K562 (cell line): ENCODE data around the gene OTOG. TPM values are rescaled to one million over a fixed set of nuclear protein-coding genes. Genes with fewer than 3 reads are reported as not detected.

ENCODE experiments used
- ATAC-seq: fragments of 200-7000 bp; cut with Tn5 transposase; 3 replicates; pipeline ENCODE4 v1.9.1; 2020; ENCODE audit warnings: moderate library complexity
- BruUV-seq: library from RNA; stranded (reverse); fragments of 400-500 nt; replicated peaks from 2 replicates; lab custom pipeline; 2021; lab: Mats Ljungman, UMichigan
- CTCF ChIA-PET: fragments of 300-600 bp; formaldehyde crosslinking; extraction: SDS; loops from one replicate; lab custom pipeline; 2021; ENCODE audit warnings: low intra/inter-chr PET ratio; lab: Yijun Ruan, JAX
- POLR2A ChIA-PET: fragments of 300-600, 350-650 bp; sonication (Branson Sonifier 250); formaldehyde crosslinking; extraction: SDS; loops from one replicate; lab custom pipeline; 2021; ENCODE audit warnings: antibody characterized with exemption, inconsistent platforms; lab: Yijun Ruan, JAX
- DNase-seq, 4 experiments: peaks; one replicate each; pipeline versions ENCODE4 v3.0.0 to v3.0.0-alpha.2; 2011 to 2018; ENCODE audit warnings: low spot score in 3 of 4, mixed read lengths in 3 of 4; ENCODE audit errors: extremely low read depth in 1 of 4
- FAIRE-seq: peaks from 2 replicates; lab custom pipeline; 2011; peaks lifted over from hg19 to GRCh38; lab: Jason Lieb, UNC
- H2AFZ ChIP-seq: 2 replicates; pipeline ENCODE4 v1.6.0; 2011; ENCODE audit warnings: low read depth, low read length, control low read depth, inconsistent platforms
- H3K27ac ChIP-seq: fragments of 200-600 bp; 3 replicates; pipeline ENCODE4 v1.8.0; 2011; ENCODE audit warnings: low read depth, mild to moderate bottlenecking, control low read depth, inconsistent platforms, low read length, moderate library complexity, mixed read lengths; ENCODE audit errors: extremely low read depth
- H3K27me3 ChIP-seq, 2 experiments: fragments of 300-600 bp in 1 of 2; 2 replicates in 1 of 2; 3 replicates in 1 of 2; pipeline versions ENCODE4 v1.6.0 to v1.8.0; 2011; ENCODE audit warnings: inconsistent platforms in 2 of 2, low read length in 2 of 2, mild to moderate bottlenecking in 1 of 2, mixed read lengths in 1 of 2, moderate library complexity in 1 of 2; ENCODE audit not compliant: control insufficient read depth in 2 of 2, insufficient read depth in 2 of 2
- H3K36me3 ChIP-seq: fragments of 300-600 bp; 3 replicates; pipeline ENCODE4 v1.8.0; 2011; ENCODE audit warnings: mild to moderate bottlenecking, low read length, inconsistent platforms; ENCODE audit not compliant: control insufficient read depth, insufficient read depth
- H3K4me1 ChIP-seq, 2 experiments: fragments of 200-600 bp in 1 of 2; replicated peaks in 1 of 2; 2 replicates in 1 of 2; 3 replicates in 1 of 2; pipeline versions ENCODE4 v1.5.1 to v1.8.0; 2011; ENCODE audit warnings: inconsistent platforms in 2 of 2, low read length in 2 of 2, mild to moderate bottlenecking in 1 of 2, mixed read lengths in 1 of 2, moderate library complexity in 1 of 2; ENCODE audit not compliant: control insufficient read depth in 2 of 2, insufficient read depth in 2 of 2
- H3K4me2 ChIP-seq: 2 replicates; pipeline ENCODE4 v1.6.1; 2011; ENCODE audit warnings: low read length, control low read depth, inconsistent platforms, mixed read lengths; ENCODE audit not compliant: insufficient read depth
- H3K4me3 ChIP-seq: fragments of 200-600 bp; sonication (generic), shearing (Covaris generic); 2 replicates; pipeline ENCODE4 v1.5.1; 2016; ENCODE audit warnings: control low read depth, inconsistent platforms
- H3K79me2 ChIP-seq: fragments of 200-600 bp; 3 replicates; pipeline ENCODE4 v1.8.0; 2011; ENCODE audit warnings: low read length, inconsistent platforms; ENCODE audit not compliant: control insufficient read depth, insufficient read depth
- H3K9ac ChIP-seq, 2 experiments: 2 replicates each; pipeline versions ENCODE4 v1.6.0 to v1.6.1; 2011; ENCODE audit warnings: low read depth in 2 of 2, low read length in 2 of 2, control low read depth in 1 of 2, inconsistent platforms in 1 of 2, mild to moderate bottlenecking in 1 of 2, mixed read lengths in 1 of 2; ENCODE audit not compliant: insufficient read depth in 1 of 2
- H3K9me1 ChIP-seq: one replicate; pipeline ENCODE4 v1.6.0; 2011; ENCODE audit warnings: inconsistent platforms, mild to moderate bottlenecking, low read length, moderate library complexity; ENCODE audit not compliant: control insufficient read depth, insufficient read depth
- H3K9me3 ChIP-seq: replicated peaks from 2 replicates; pipeline ENCODE4 v1.5.1; 2011; ENCODE audit warnings: low read depth, low read length, inconsistent platforms; ENCODE audit not compliant: control insufficient read depth, insufficient read depth
- H4K20me1 ChIP-seq: replicated peaks from 2 replicates; pipeline ENCODE4 v1.6.1; 2011; ENCODE audit warnings: low read length, inconsistent platforms, mixed read lengths; ENCODE audit not compliant: control insufficient read depth, insufficient read depth
- EZH2 ChIP-seq: IDR thresholded peaks from 2 replicates; pipeline ENCODE4 v1.6.1; 2012; ENCODE audit warnings: low read depth, mild to moderate bottlenecking, inconsistent platforms, low read length, borderline replicate concordance
- FIP1L1 ChIP-seq: fragments of 200-400 bp; formaldehyde crosslinking; IDR thresholded peaks from 2 replicates; pipeline ENCODE4 v1.6.1; 2018; ENCODE audit warnings: mild to moderate bottlenecking, low read depth, low read length; ENCODE audit not compliant: poor library complexity, severe bottlenecking
- FOXM1 ChIP-seq, 2 experiments: fragments of 450-650 bp in 1 of 2; sonication (generic) in 1 of 2; formaldehyde crosslinking in 1 of 2; IDR thresholded peaks; 2 replicates each; pipeline versions ENCODE4 v1.6.1 to v1.9.0; 2017 to 2022; ENCODE audit warnings: low read depth in 2 of 2, mild to moderate bottlenecking in 2 of 2, missing genetic modification reagents in 1 of 2, moderate library complexity in 1 of 2
- GABPB1 ChIP-seq: sonication (generic); formaldehyde crosslinking; IDR thresholded peaks from 2 replicates; pipeline ENCODE4 v1.8.0; 2022; ENCODE audit warnings: mild to moderate bottlenecking, missing genetic modification reagents
- IFI16 ChIP-seq: fragments of 250-450 bp; sonication (Bioruptor Pico); IDR thresholded peaks from 2 replicates; pipeline ENCODE4 v2.1.2; 2022; ENCODE audit warnings: mild to moderate bottlenecking, inconsistent platforms
- LCOR ChIP-seq: sonication (generic); formaldehyde crosslinking; IDR thresholded peaks from 2 replicates; pipeline ENCODE4 v1.8.0; 2022; ENCODE audit warnings: mild to moderate bottlenecking, missing genetic modification reagents
- MTA3 ChIP-seq: fragments of 450-650 bp; formaldehyde crosslinking; IDR thresholded peaks from 2 replicates; pipeline ENCODE4 v1.6.1; 2017; ENCODE audit warnings: mild to moderate bottlenecking, borderline replicate concordance
- PML ChIP-seq: IDR thresholded peaks from 2 replicates; pipeline ENCODE4 v1.6.1; 2012; ENCODE audit warnings: low read length, inconsistent platforms
- ZNF445 ChIP-seq: fragments of 250-450 bp; sonication (Bioruptor Pico); IDR thresholded peaks from 2 replicates; pipeline ENCODE4 v1.4.0; 2020; ENCODE audit warnings: low read depth, mild to moderate bottlenecking, moderate library complexity
- WGBS: fragments of 100-300 bp; shearing (Covaris generic); methylation state at CpG from one replicate; pipeline ENCODE4 v1.1.6; 2016; ENCODE audit warnings: low coverage, mixed read lengths; ENCODE audit not compliant: insufficient coverage; ENCODE audit errors: missing lambda C conversion rate; 5-methylcytosine and 5-hydroxymethylcytosine counted together
- in situ Hi-C: fragments of 300-500 bp; cut with MboI; formaldehyde crosslinking; loops from 4 replicates; pipeline ENCODE4 v1.15.0; 2018; ENCODE audit warnings: inconsistent platforms, mixed read lengths
- intact Hi-C: fragments of 100-400 bp; cut with micrococcal nuclease; formaldehyde crosslinking; loops from 2 replicates; pipeline ENCODE4 v1.14.2; 2022
- polyA plus RNA-seq, 8 experiments: library from polyadenylated mRNA; depleted of rRNA in 4 of 8; stranded (reverse) in 5 of 8; unstranded in 3 of 8; fragments of >200 nt; fragmentation: Nextera tagmentation in 2 of 8; fragmentation: Illumina TruSeq in 1 of 8; extraction: Ambion mirVana in 2 of 8; extraction: Trizol in 1 of 8; gene quantifications; 2 replicates each; pipeline versions ENCODE4 v1.2.1 to v1.2.3, GENCODE V29; 2011 to 2014; ENCODE audit warnings: inconsistent platforms in 1 of 8, missing spikeins in 1 of 8
- total RNA-seq, 7 experiments: library from RNA; depleted of rRNA in 6 of 7; stranded (reverse); fragments of >200 nt in 6 of 7; fragmentation: Illumina TruSeq in 2 of 7; extraction: Trizol in 2 of 7; gene quantifications; 2 replicates each; pipeline versions ENCODE4 v1.2.1 to v1.2.3, GENCODE V29; 2011 to 2021; ENCODE audit warnings: low replicate concordance in 1 of 7
- TF ChIP-seq, protein P1 (sequence below): sonication (generic); formaldehyde crosslinking; IDR thresholded peaks from 2 replicates; pipeline ENCODE4 v1.8.0; 2022; ENCODE audit warnings: mild to moderate bottlenecking, missing genetic modification reagents
- TF ChIP-seq, protein P2 (sequence below): sonication (generic); formaldehyde crosslinking; IDR thresholded peaks from 2 replicates; pipeline ENCODE4 v1.8.0; 2022; ENCODE audit warnings: mild to moderate bottlenecking, missing genetic modification reagents, borderline replicate concordance
- TF ChIP-seq, protein P3 (sequence below), 2 experiments: IDR thresholded peaks; 2 replicates each; pipeline ENCODE4 v1.6.1; 2012; ENCODE audit warnings: improper control_type of control experiment in 2 of 2, low read depth in 2 of 2, low read length in 2 of 2, borderline replicate concordance in 1 of 2

Gene OTOG
- total and polyA plus RNA-seq, 9 of the 15 experiments (the other 6 are each of a cell fraction or from before 2014, with no cell fraction given), result not detected

DNA sequence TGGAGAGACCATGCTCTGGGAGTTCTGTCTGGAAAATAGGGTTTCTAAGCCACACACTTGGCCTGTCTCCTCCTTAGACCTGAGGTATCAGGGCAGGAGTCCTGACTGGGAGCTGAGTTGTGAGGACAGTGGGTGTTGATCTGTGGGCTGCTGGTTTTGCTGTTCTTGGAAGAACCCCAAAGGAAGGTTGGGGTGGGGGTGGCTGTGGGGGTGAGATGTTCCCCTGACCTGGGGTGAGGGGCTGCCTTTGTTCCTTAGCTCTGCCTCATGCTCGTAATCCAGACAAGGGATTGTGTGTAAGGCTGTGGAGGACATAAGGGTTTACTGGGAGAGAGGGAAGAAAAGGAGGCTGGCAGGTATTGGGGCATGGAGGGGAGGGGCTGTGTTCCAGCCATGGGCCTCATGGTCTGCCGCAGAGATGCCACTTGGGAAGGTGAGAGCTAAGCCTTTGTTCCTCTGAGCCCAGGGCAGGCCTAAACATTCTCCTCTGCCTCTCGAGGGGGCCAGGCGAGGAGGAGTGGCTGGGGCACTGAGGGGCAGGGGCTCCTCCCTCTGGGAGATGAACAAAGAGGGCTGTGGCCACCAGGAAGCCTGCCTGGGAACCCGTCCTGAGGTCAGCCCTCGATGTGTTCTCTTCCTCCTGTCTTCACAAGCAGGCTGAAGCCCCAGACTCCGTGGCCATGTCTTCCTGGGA lies 4.4 kb downstream of the OTOG start:
- FAIRE-seq, result no peak
- ATAC-seq, result no peak
- intact Hi-C loops (no loop called here), in situ Hi-C loops (no loop called here)
- H3K27ac ChIP-seq, result no peak overlapping the region
- WGBS, result 2% methylated on average over 6 of the region's 7 CpGs
- H3K4me1 ChIP-seq, result peaks cover 0 to 7% of the 10 kb centered on the region in 2 experiments; a peak in 3 of 5 replicates
- ChIA-PET CTCF (no interaction called here), POLR2A (no interaction called here)
- no peak for DNase-seq
- no peaks in the 10 kb centered on the region for H3K36me3 ChIP-seq
- no peaks in the 10 kb centered on the region for H3K9me3 ChIP-seq
- H3K4me2 ChIP-seq, result no peak overlapping the region
- no peaks in the 10 kb centered on the region for H3K9me1 ChIP-seq
- no TSS peak for BruUV-seq
- no peak overlapping the region for H2AFZ ChIP-seq
- 0 out of 2 replicates have a peak, but pooled peaks cover 6% of the 10 kb centered on the region for H4K20me1 ChIP-seq
- H3K79me2 ChIP-seq, result no peaks in the 10 kb centered on the region
- peaks cover 0 to 36% of the 10 kb centered on the region in 2 experiments; a peak in 2 of 5 replicates for H3K27me3 ChIP-seq
- TF ChIP-seq FOXM1 (IDR thresholded peaks at IDR 0.05; ENCODE audit: low read depth) (no peak), FOXM1 (CRISPR knock-in tag; IDR thresholded peaks at IDR 0.05; ENCODE audit: low read depth) (no peak), PML (no peak), GABPB1 (CRISPR knock-in tag) (no peak), LCOR (no peak), EZH2 (no peak), ZNF445 (CRISPR knock-in tag) (no peak), FIP1L1 (no peak), MTA3 (no peak), IFI16 (no peak)
- TF ChIP-seq, protein P1, sequence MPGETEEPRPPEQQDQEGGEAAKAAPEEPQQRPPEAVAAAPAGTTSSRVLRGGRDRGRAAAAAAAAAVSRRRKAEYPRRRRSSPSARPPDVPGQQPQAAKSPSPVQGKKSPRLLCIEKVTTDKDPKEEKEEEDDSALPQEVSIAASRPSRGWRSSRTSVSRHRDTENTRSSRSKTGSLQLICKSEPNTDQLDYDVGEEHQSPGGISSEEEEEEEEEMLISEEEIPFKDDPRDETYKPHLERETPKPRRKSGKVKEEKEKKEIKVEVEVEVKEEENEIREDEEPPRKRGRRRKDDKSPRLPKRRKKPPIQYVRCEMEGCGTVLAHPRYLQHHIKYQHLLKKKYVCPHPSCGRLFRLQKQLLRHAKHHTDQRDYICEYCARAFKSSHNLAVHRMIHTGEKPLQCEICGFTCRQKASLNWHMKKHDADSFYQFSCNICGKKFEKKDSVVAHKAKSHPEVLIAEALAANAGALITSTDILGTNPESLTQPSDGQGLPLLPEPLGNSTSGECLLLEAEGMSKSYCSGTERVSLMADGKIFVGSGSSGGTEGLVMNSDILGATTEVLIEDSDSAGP (CRISPR knock-in tag), result no peak
- TF ChIP-seq, protein P2, sequence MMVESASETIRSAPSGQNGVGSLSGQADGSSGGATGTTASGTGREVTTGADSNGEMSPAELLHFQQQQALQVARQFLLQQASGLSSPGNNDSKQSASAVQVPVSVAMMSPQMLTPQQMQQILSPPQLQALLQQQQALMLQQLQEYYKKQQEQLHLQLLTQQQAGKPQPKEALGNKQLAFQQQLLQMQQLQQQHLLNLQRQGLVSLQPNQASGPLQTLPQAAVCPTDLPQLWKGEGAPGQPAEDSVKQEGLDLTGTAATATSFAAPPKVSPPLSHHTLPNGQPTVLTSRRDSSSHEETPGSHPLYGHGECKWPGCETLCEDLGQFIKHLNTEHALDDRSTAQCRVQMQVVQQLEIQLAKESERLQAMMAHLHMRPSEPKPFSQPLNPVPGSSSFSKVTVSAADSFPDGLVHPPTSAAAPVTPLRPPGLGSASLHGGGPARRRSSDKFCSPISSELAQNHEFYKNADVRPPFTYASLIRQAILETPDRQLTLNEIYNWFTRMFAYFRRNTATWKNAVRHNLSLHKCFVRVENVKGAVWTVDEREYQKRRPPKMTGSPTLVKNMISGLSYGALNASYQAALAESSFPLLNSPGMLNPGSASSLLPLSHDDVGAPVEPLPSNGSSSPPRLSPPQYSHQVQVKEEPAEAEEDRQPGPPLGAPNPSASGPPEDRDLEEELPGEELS, result no peak
- TF ChIP-seq, protein P3, sequence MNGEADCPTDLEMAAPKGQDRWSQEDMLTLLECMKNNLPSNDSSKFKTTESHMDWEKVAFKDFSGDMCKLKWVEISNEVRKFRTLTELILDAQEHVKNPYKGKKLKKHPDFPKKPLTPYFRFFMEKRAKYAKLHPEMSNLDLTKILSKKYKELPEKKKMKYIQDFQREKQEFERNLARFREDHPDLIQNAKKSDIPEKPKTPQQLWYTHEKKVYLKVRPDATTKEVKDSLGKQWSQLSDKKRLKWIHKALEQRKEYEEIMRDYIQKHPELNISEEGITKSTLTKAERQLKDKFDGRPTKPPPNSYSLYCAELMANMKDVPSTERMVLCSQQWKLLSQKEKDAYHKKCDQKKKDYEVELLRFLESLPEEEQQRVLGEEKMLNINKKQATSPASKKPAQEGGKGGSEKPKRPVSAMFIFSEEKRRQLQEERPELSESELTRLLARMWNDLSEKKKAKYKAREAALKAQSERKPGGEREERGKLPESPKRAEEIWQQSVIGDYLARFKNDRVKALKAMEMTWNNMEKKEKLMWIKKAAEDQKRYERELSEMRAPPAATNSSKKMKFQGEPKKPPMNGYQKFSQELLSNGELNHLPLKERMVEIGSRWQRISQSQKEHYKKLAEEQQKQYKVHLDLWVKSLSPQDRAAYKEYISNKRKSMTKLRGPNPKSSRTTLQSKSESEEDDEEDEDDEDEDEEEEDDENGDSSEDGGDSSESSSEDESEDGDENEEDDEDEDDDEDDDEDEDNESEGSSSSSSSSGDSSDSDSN (IDR thresholded peaks at IDR 0.05; ENCODE audit: borderline replicate concordance in 1 of 2, low read depth in 2 of 2, low read length in 2 of 2), result no peak
- no peak overlapping the region; a peak in 1 of 4 replicates for H3K9ac ChIP-seq
- H3K4me3 ChIP-seq, result no peak overlapping the region
